Measurements from ENCODE around the gene TP53BP1. TPM values are rescaled to one million over a fixed set of nuclear protein-coding genes. Genes with fewer than 3 reads are reported as not detected.
A peak's percentile ranks its signal among the peaks of the same experiment; 100 is the strongest.

TP53BP1 gene
- total RNA-seq, 2 experiments from 2014 or later: 23.3 to 25.8 TPM

DNA sequence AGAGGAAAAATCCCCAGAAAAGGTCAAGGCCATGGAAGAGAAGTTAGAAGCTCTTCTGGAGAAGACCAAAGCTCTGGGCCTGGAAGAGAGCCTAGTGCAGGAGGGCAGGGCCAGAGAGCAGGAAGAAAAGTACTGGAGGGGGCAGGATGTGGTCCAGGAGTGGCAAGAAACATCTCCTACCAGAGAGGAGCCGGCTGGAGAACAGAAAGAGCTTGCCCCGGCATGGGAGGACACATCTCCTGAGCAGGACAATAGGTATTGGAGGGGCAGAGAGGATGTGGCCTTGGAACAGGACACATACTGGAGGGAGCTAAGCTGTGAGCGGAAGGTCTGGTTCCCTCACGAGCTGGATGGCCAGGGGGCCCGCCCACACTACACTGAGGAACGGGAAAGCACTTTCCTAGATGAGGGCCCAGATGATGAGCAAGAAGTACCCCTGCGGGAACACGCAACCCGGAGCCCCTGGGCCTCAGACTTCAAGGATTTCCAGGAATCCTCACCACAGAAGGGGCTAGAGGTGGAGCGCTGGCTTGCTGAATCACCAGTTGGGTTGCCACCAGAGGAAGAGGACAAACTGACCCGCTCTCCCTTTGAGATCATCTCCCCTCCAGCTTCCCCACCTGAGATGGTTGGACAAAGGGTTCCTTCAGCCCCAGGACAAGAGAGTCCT lies 33.4 kb upstream of the TP53BP1 start:
- Mint-ChIP-seq H3K4me1 (peaks cover 16% of the 10 kb centered on the region), H3K36me3 (no peaks in the 10 kb centered on the region), H3K4me3 (no peak overlapping the region), H3K27ac (no peak overlapping the region), H3K9me3 (ENCODE audit: low read depth) (no peaks in the 10 kb centered on the region), H3K27me3 (no peaks in the 10 kb centered on the region)
- no peak for ATAC-seq
- DNase-seq: no peak
- CTCF ChIA-PET: interaction anchor here (4.8 kb wide), 1 partner anchor 12 kb away, joined by 18 read pairs; no protein-coding TSS in a partner anchor

- Mint-ChIP-seq H3K4me3 (no peak overlapping the region), H3K27ac (no peak overlapping the region), H3K27me3 (no peaks in the 10 kb centered on the region), H3K9me3 (ENCODE audit: low read depth) (no peaks in the 10 kb centered on the region), H3K4me1 (peaks cover 16% of the 10 kb centered on the region), H3K36me3 (no peaks in the 10 kb centered on the region)
- ATAC-seq (no peak), DNase-seq (no peak)
- CTCF ChIA-PET: interaction anchor here (4.8 kb wide), 1 partner anchor 11 kb away, joined by 18 read pairs; no protein-coding TSS in a partner anchor
Observed at GRCh38 chr15:43525131-43525530, 32.2 kb upstream of the TP53BP1 start.

DNA sequence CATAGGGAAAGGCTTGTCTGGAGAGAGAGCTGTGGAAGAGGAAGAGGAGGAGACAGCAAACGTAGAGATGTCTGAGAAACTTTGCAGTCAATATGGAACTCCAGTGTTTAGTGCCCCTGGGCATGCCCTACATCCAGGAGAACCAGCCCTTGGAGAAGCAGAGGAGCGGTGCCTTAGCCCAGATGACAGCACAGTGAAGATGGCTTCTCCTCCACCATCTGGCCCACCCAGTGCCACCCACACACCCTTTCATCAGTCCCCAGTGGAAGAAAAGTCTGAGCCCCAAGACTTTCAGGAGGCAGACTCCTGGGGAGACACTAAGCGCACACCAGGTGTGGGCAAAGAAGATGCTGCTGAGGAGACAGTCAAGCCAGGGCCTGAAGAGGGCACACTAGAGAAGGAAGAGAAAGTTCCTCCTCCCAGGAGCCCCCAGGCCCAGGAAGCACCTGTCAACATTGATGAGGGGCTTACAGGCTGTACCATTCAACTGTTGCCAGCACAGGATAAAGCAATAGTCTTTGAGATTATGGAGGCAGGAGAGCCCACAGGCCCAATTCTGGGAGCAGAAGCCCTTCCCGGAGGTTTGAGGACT lies 31.4 kb upstream of the TP53BP1 start:
- H3K9me3 Mint-ChIP-seq (ENCODE audit: low read depth): no peaks in the 10 kb centered on the region
- H3K4me1 Mint-ChIP-seq: peaks cover 16% of the 10 kb centered on the region
- CTCF ChIA-PET: interaction anchor here (4.8 kb wide), 1 partner anchor 10 kb away, joined by 18 read pairs; no protein-coding TSS in a partner anchor
- no peak overlapping the region for H3K4me3 Mint-ChIP-seq
- H3K27ac Mint-ChIP-seq: no peak overlapping the region
- no peak for DNase-seq
- H3K36me3 Mint-ChIP-seq: no peaks in the 10 kb centered on the region
- ATAC-seq: no peak
- no peaks in the 10 kb centered on the region for H3K27me3 Mint-ChIP-seq

GRCh38 chr15:43523646-43524045 lies 30.7 kb upstream of the TP53BP1 start:
- Mint-ChIP-seq H3K36me3 (no peaks in the 10 kb centered on the region), H3K4me3 (no peak overlapping the region), H3K27me3 (peaks cover 5% of the 10 kb centered on the region), H3K9me3 (ENCODE audit: low read depth) (no peaks in the 10 kb centered on the region), H3K4me1 (peaks cover 21% of the 10 kb centered on the region), H3K27ac (no peak overlapping the region)
- CTCF ChIA-PET: interaction anchor here (4.8 kb wide), 1 partner anchor 9 kb away, joined by 18 read pairs; no protein-coding TSS in a partner anchor
- ATAC-seq (no peak), DNase-seq (no peak)

GRCh38 chr15:43522247-43522646 lies 29.3 kb upstream of the TP53BP1 start:
- H3K4me3 Mint-ChIP-seq: no peak overlapping the region
- DNase-seq: no peak
- H3K27ac Mint-ChIP-seq: no peak overlapping the region
- H3K9me3 Mint-ChIP-seq (ENCODE audit: low read depth): no peaks in the 10 kb centered on the region
- CTCF ChIA-PET: no interaction called here
- ATAC-seq: no peak
- no peaks in the 10 kb centered on the region for H3K36me3 Mint-ChIP-seq
- H3K4me1 Mint-ChIP-seq: peaks cover 28% of the 10 kb centered on the region
- peaks cover 15% of the 10 kb centered on the region for H3K27me3 Mint-ChIP-seq

- DNase-seq (no peak), ATAC-seq (no peak)
- Mint-ChIP-seq H3K27me3 (peaks cover 21% of the 10 kb centered on the region), H3K9me3 (ENCODE audit: low read depth) (no peaks in the 10 kb centered on the region), H3K27ac (no peak overlapping the region), H3K4me3 (no peak overlapping the region), H3K36me3 (no peaks in the 10 kb centered on the region), H3K4me1 (peaks cover 27% of the 10 kb centered on the region)
- CTCF ChIA-PET: interaction anchor here (1.0 kb wide), 1 partner anchor 81 kb away, joined by 3 read pairs; no protein-coding TSS in a partner anchor
Observed at GRCh38 chr15:43521419-43521818, 28.5 kb upstream of the TP53BP1 start.

DNA sequence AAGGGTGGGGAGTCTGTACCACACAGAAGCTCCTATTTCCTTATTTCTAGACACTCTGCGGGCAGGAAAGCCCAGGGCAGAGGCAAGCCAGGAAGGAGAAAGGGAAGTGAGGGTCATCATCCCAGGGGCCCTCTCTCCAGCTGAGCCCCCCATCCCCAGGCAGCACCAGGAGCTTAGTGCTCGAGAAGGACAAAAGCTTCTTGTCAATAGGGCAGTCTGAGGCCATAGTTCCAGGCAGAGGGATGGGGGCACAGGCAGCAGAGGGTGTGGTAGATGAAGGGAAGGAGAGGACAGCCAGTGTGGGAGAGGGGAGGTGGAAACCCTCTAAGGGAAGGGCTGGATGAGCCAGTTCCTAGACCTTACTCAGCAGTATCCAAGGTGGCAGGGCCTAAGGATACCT lies 27.2 kb upstream of the TP53BP1 start:
- ATAC-seq: no peak
- no peak for DNase-seq
- CTCF ChIA-PET: no interaction called here
- Mint-ChIP-seq H3K4me1 (peaks cover 28% of the 10 kb centered on the region), H3K36me3 (no peaks in the 10 kb centered on the region), H3K4me3 (no peak overlapping the region), H3K9me3 (ENCODE audit: low read depth) (no peaks in the 10 kb centered on the region), H3K27me3 (peaks cover 21% of the 10 kb centered on the region), H3K27ac (no peak overlapping the region)

GRCh38 chr15:43519196-43519595 lies 26.2 kb upstream of the TP53BP1 start:
- H3K36me3 Mint-ChIP-seq: no peaks in the 10 kb centered on the region
- peaks cover 30% of the 10 kb centered on the region for H3K4me1 Mint-ChIP-seq
- H3K27ac Mint-ChIP-seq: no peak overlapping the region
- H3K4me3 Mint-ChIP-seq: no peak overlapping the region
- DNase-seq (no peak), ATAC-seq (no peak)
- CTCF ChIA-PET: no interaction called here
- H3K9me3 Mint-ChIP-seq (ENCODE audit: low read depth): no peaks in the 10 kb centered on the region
- H3K27me3 Mint-ChIP-seq: peaks cover 21% of the 10 kb centered on the region

DNA sequence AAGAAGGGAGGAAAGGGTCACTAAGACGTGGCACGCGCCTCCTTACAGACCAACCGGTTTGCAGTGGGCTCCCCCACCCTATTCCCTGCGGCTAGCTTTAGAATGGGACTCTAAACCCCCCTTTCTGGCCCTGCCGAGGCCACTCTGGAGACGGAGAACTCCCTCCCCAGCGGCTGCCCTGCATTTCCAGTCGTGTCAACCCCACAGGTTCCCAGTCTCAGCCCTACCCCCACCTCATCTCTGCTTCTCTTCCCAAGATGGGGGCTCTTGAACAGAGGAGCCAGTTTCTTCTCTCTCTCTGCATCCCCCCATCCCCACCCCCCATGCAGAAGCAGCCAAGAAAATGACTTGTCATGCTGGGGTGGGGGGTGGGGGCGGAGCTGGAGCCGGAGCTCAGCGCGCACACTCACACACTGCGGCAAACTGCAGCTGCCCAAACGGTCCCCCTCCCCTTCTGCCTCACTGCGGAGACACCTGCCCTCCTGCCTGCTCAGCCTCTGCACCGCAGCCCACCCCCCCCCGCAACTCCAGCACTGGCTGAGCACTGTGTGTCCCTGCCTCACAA lies 25.3 kb upstream of the TP53BP1 start:
- ATAC-seq: no peak
- CTCF ChIA-PET: no interaction called here
- H3K4me1 Mint-ChIP-seq: peaks cover 40% of the 10 kb centered on the region

GRCh38 chr15:43517354-43518196 lies 24.6 kb upstream of the TP53BP1 start, which contains the start of gene MAP1A:
Gene MAP1A (plus strand): TSS chr15:43517608. CDS start chr15:43521474, 3,866 bp downstream.
- Mint-ChIP-seq H3K27me3 (peaks cover 21% of the 10 kb centered on the region), H3K4me1 (peaks cover 45% of the 10 kb centered on the region), H3K36me3 (no peaks in the 10 kb centered on the region), H3K9me3 (ENCODE audit: low read depth) (no peaks in the 10 kb centered on the region), H3K4me3 (peak within 1 kb of the TSS; percentile 8), H3K27ac (no peak within 1 kb of the TSS)
- ATAC-seq: no peak
- no peak for DNase-seq
- CTCF ChIA-PET: no interaction called here

More for the DNA sequence above, 25.3 kb upstream of the TP53BP1 start:
- Mint-ChIP-seq H3K27me3 (peaks cover 21% of the 10 kb centered on the region), H3K27ac (no peak overlapping the region), H3K9me3 (ENCODE audit: low read depth) (no peaks in the 10 kb centered on the region), H3K36me3 (no peaks in the 10 kb centered on the region), H3K4me3 (peak overlapping the region; percentile 8)
- DNase-seq: no peak

DNA sequence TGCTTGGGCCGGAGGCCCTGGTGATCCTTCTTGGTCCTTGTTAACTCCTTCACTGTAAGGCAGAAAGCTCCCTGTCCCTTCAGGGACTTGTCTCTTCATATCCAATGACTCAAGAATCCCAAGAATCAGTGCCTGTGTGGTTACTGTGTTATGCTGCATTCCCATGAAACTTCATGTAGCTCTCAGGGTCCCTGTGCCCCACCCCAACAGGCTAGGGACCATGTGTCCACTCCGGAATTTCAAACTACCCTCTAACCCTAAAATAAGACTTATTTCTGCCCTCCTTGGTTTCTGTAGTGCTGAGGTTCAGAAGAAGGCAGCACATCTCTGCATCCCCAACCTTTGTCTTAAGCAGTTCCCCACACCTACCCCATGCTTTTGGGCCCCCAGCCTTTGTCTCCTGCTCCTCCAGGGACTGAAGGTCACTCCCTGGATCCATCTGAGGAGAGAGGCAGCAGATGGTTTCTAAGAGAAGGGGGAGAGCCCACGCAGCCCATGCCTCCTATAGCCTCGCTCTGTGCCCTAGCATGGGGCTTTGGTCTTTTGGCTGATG lies 23.9 kb upstream of the TP53BP1 start:
- no peaks in the 10 kb centered on the region for H3K9me3 Mint-ChIP-seq (ENCODE audit: low read depth)
- H3K27me3 Mint-ChIP-seq: peaks cover 21% of the 10 kb centered on the region
- no peaks in the 10 kb centered on the region for H3K36me3 Mint-ChIP-seq
- H3K27ac Mint-ChIP-seq: no peak overlapping the region
- no peak overlapping the region for H3K4me3 Mint-ChIP-seq
- peaks cover 52% of the 10 kb centered on the region for H3K4me1 Mint-ChIP-seq
- DNase-seq: no peak
- CTCF ChIA-PET: interaction anchor here (0.6 to 7.3 kb wide), 2 partner anchors 14 to 76 kb away, joined by 3 to 66 read pairs; no protein-coding TSS in a partner anchor
- no peak for ATAC-seq

DNA sequence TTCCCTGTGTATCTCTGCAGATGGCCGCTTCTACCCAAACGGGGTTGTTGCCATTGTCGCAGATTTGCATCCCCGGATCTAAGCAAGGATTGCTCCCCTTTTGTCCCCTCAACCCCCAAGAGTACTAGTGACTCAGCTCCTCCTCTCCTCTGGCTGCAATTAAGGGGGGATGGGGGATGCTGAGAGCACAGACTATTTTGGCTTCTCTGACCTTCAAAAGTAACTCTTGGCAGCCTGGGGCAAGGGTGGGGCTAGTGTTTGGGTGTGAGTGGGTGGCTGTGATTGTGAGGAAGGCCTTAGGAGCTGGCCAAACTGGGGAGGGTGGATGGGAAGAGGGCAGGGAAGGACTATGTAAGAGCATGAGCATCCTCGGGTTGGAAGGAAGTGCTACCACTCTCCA lies 23.2 kb upstream of the TP53BP1 start:
- H3K27ac Mint-ChIP-seq: no peak overlapping the region
- H3K36me3 Mint-ChIP-seq: no peaks in the 10 kb centered on the region
- CTCF ChIA-PET: interaction anchor here (0.6 to 7.3 kb wide), 5 partner anchors 10 to 81 kb away, joined by 3 to 66 read pairs (median 13); no protein-coding TSS in a partner anchor
- no peaks in the 10 kb centered on the region for H3K9me3 Mint-ChIP-seq (ENCODE audit: low read depth)
- ATAC-seq (no peak), DNase-seq (no peak)
- H3K4me3 Mint-ChIP-seq: no peak overlapping the region
- peaks cover 59% of the 10 kb centered on the region for H3K4me1 Mint-ChIP-seq
- H3K27me3 Mint-ChIP-seq: peaks cover 21% of the 10 kb centered on the region

GRCh38 chr15:43515741-43516140 lies 22.8 kb upstream of the TP53BP1 start:
- CTCF ChIA-PET: interaction anchor here (1.1 to 7.3 kb wide), 4 partner anchors 10 to 81 kb away, joined by 5 to 66 read pairs (median 16); no protein-coding TSS in a partner anchor
- no peak overlapping the region for H3K4me3 Mint-ChIP-seq
- ATAC-seq (no peak), DNase-seq (no peak)
- no peak overlapping the region for H3K27ac Mint-ChIP-seq
- H3K27me3 Mint-ChIP-seq: peaks cover 21% of the 10 kb centered on the region
- peaks cover 63% of the 10 kb centered on the region for H3K4me1 Mint-ChIP-seq
- no peaks in the 10 kb centered on the region for H3K9me3 Mint-ChIP-seq (ENCODE audit: low read depth)
- H3K36me3 Mint-ChIP-seq: no peaks in the 10 kb centered on the region
